ENCODE results near the gene EPS15. TPM values are rescaled to one million over a fixed set of nuclear protein-coding genes. Genes with fewer than 3 reads are reported as not detected.

Gene EPS15
- total and polyA plus RNA-seq, 12 donors: 12.4 to 81.4 (median 63.0) TPM

DNA sequence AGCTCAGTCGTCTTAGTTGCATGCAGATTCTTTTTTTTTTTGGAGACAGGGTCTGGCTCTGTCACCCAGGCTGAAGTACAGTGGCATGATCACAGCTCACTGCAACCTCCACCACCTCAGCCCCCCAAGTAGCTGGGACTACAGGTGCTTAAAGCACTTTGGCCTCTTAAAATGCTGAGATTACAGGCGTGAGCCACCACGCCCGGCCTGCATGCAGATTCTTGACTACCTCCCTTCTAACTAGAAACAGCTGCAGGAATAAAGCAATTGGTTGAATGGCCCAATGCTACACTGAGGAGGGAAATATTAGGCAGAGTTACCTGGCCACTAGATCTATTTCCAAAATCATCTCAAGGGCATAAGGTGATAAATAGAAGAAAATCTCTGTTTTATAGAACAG is 159.2 kb downstream of the EPS15 start:
- no peak for ATAC-seq
- Histone ChIP-seq H3K4me3 (no peak overlapping the region), H3K27me3 (no peaks in the 10 kb centered on the region), H3K27ac (no peak overlapping the region), H3K36me3 (peaks cover 0 to 99% (median 41%) of the 10 kb centered on the region in 9 donors), H3K4me1 (no peaks in the 10 kb centered on the region), H3K9me3 (no peaks in the 10 kb centered on the region)
- intact Hi-C loops (cut with DNase I): loop anchor here in 1 of 10 donors (5.0 kb wide), 1 partner anchor 168 kb away; no protein-coding TSS in a partner anchor
- TF ChIP-seq CTCF (IDR thresholded peaks at IDR 0.05): no peak
- 87 to 93% methylated on average over 4 of the region's 4 CpGs for WGBS, 2 donors
- DNase-seq: no peak

- H3K36me3 ChIP-seq: peaks cover 0 to 75% (median 26%) of the 10 kb centered on the region in 9 donors
These were observed 163.7 kb downstream of the EPS15 start for GRCh38 chr1:51355382-51355781.

GRCh38 chr1:51354416-51354815 is 164.7 kb downstream of the EPS15 start:
- Histone ChIP-seq H3K4me3 (no peak overlapping the region), H3K27ac (no peak overlapping the region), H3K4me1 (no peaks in the 10 kb centered on the region), H3K36me3 (peaks cover 0 to 65% (median 22%) of the 10 kb centered on the region in 9 donors), H3K9me3 (no peaks in the 10 kb centered on the region), H3K27me3 (no peaks in the 10 kb centered on the region)
- ATAC-seq (no peak), DNase-seq (no peak)
- WGBS, 2 donors: 76 to 84% methylated on average over 3 of the region's 3 CpGs
- TF ChIP-seq CTCF (IDR thresholded peaks at IDR 0.05): no peak
- intact Hi-C loops (cut with DNase I): no loop called here

More at GRCh38 chr1:51355382-51355781, 163.7 kb downstream of the EPS15 start:
- 92 to 100% methylated on average over 1 of the region's 1 CpG for WGBS, 2 donors
- H3K4me3 ChIP-seq: no peak overlapping the region
- no peaks in the 10 kb centered on the region for H3K9me3 ChIP-seq
- no peaks in the 10 kb centered on the region for H3K4me1 ChIP-seq
- DNase-seq: no peak
- no peak overlapping the region for H3K27ac ChIP-seq
- intact Hi-C loops (cut with DNase I): no loop called here
- TF ChIP-seq CTCF (IDR thresholded peaks at IDR 0.05): no peak
- H3K27me3 ChIP-seq: no peaks in the 10 kb centered on the region
- no peak for ATAC-seq

DNA sequence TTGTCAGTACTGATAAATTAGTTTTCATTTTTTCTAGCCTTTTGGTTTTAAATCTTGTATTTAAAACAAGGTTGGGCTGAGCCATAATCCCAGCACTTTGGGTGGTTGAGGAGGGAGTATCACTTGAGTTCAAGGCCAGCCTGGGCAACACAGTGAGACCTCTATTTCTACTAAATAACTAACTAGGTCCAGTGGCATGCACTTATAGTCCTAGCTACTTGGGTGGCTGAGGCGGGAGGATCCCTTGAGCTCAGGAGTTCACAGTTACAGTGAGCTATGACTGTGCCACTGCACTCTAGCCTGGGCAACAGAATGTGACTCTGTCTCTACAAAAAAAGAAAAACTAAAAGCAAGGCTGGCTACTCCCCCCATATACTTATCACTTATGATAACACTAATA is 167.2 kb downstream of the EPS15 start:
- peaks cover 0 to 5% (median 0%) of the 10 kb centered on the region in 9 donors for H3K4me1 ChIP-seq
- H3K27me3 ChIP-seq: no peaks in the 10 kb centered on the region
- no peak overlapping the region for H3K27ac ChIP-seq
- TF ChIP-seq CTCF (IDR thresholded peaks at IDR 0.05): no peak
- H3K4me3 ChIP-seq: no peak overlapping the region
- H3K9me3 ChIP-seq: no peaks in the 10 kb centered on the region
- DNase-seq (no peak), ATAC-seq (no peak)
- intact Hi-C loops (cut with DNase I): no loop called here
- 93 to 100% methylated on average over 1 of the region's 1 CpG for WGBS, 2 donors
- H3K36me3 ChIP-seq: peaks cover 0 to 42% (median 22%) of the 10 kb centered on the region in 9 donors

All from heart right ventricle (tissue), 16 donors.